Gastroesophageal sphincter (tissue), 3 donors: Measurements from ENCODE around the gene L3MBTL2.

ENCODE experiments used
- CTCF ChIP-seq, 4 experiments: fragments of 200-600 bp in 2 of 4; fragments of 450-650 bp in 2 of 4; sonication (generic) in 1 of 4; IDR thresholded peaks; one replicate each; pipeline ENCODE4 v1.5.1; 2017 to 2019; ENCODE audit warnings: antibody characterized with exemption in 4 of 4, mild to moderate bottlenecking in 2 of 4, moderate library complexity in 2 of 4
- EP300 ChIP-seq: sonication (generic); formaldehyde crosslinking; IDR thresholded peaks from one replicate; pipeline ENCODE4 v1.6.1; 2017; ENCODE audit warnings: antibody characterized with exemption, mild to moderate bottlenecking

- TF ChIP-seq EP300: no peak
- no peak for TF ChIP-seq CTCF (IDR thresholded peaks at IDR 0.05)
Measured at GRCh38 chr22:41245917-41246499, 40.9 kb downstream of the L3MBTL2 start.
